Activated CD8-positive, alpha-beta T cell treated with anti-CD3 and anti-CD28 coated beads for 36 hours (primary cell): Measurements from ENCODE around the gene SENP5. TPM values are rescaled to one million over a fixed set of nuclear protein-coding genes. Genes with fewer than 3 reads are reported as not detected.

Experiments
- ATAC-seq: fragments of 200-7000 bp; cut with Tn5 transposase; one replicate; pipeline ENCODE4 v1.10.0; 2021; ENCODE audit warnings: mild to moderate bottlenecking, moderate library complexity
- CTCF ChIA-PET: fragments of 350-600 bp; sonication (Branson Sonifier 250); formaldehyde crosslinking; loops from one replicate; lab custom pipeline; 2021; ENCODE audit warnings: antibody characterized with exemption; lab: Charles Lee
- POLR2A ChIA-PET: fragments of 350-600 bp; sonication (Branson Sonifier 250); formaldehyde crosslinking; loops from one replicate; lab custom pipeline; 2021; ENCODE audit warnings: antibody characterized with exemption; lab: Charles Lee
- DNase-seq: peaks from one replicate; pipeline ENCODE4 v3.0.0-alpha.2; 2020
- H3K27ac Mint-ChIP-seq: one replicate; pipeline ENCODE4 v1.8.0; 2021; ENCODE audit warnings: mild to moderate bottlenecking, mixed read lengths
- H3K27me3 Mint-ChIP-seq: one replicate; pipeline ENCODE4 v1.8.0; 2021; ENCODE audit warnings: mixed read lengths
- H3K36me3 Mint-ChIP-seq: one replicate; pipeline ENCODE4 v1.8.0; 2021; ENCODE audit warnings: low read depth, mixed read lengths
- H3K4me1 Mint-ChIP-seq: one replicate; pipeline ENCODE4 v1.8.0; 2021; ENCODE audit warnings: low read depth, mixed read lengths
- H3K4me3 Mint-ChIP-seq: one replicate; pipeline ENCODE4 v1.8.0; 2021; ENCODE audit warnings: mild to moderate bottlenecking, moderate library complexity, mixed read lengths
- H3K9me3 Mint-ChIP-seq: one replicate; pipeline ENCODE4 v1.8.0; 2021; ENCODE audit warnings: mixed read lengths
- intact Hi-C: fragments of 100-400 bp; cut with micrococcal nuclease; formaldehyde crosslinking; loops from one replicate; pipeline ENCODE4 v1.10.0; 2022
- total RNA-seq, 2 experiments: library from RNA; stranded (reverse); gene quantifications; one replicate each; pipeline ENCODE4 v1.2.3, GENCODE V29; 2021
- TF ChIP-seq, protein P1 (sequence below): fragments of 200-600 bp; IDR thresholded peaks from one replicate; pipeline ENCODE4 v1.8.0; 2022; ENCODE audit warnings: antibody characterized with exemption, mild to moderate bottlenecking

The SENP5 gene
- total RNA-seq, 2 experiments from 2014 or later: 28.0 to 32.5 TPM

DNA sequence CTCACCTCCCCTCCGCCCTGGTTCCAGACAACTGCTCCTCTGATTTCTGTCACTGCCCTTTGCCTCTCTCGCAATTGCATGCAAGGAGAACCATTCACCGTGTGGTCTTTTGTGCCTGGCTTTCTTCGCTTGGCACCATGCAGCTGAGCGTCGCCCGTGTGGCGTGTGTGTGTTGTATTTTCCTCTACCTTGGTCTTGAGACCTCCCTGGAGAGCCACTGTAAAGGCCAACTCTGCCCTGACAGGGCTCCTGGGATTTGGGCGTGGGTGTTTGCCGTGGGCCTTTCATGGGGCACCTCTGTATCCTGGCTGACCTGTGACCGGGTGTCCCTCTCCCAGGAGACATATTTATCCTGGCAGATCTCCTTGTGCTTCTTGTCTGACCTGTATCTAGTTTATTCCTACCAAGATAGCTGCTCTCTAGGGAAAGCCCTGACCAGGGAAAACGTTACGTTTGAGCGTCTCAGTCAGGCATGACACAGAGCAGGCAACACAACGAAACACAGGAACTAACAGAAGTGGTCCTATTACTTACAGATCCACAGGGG lies 102.9 kb downstream of the SENP5 start:
- peaks cover 7% of the 10 kb centered on the region for H3K4me1 Mint-ChIP-seq
- no peaks in the 10 kb centered on the region for H3K36me3 Mint-ChIP-seq
- ChIA-PET POLR2A (interaction anchor here (0.6 to 2.4 kb wide), 3 partner anchors 12 to 30 kb away, joined by 3 to 14 read pairs (median 3); partner anchors contain the start of gene NCBP2), CTCF (interaction anchor here (1.0 to 2.6 kb wide), 8 partner anchors 8 to 217 kb away, joined by 3 to 27 read pairs (median 4); partner anchors contain the start of gene MELTF)
- ATAC-seq (no peak), DNase-seq (no peak)
- peak overlapping the region; percentile 65 for H3K4me3 Mint-ChIP-seq
- H3K27ac Mint-ChIP-seq: peak overlapping the region; percentile 60
- TF ChIP-seq, protein P1, sequence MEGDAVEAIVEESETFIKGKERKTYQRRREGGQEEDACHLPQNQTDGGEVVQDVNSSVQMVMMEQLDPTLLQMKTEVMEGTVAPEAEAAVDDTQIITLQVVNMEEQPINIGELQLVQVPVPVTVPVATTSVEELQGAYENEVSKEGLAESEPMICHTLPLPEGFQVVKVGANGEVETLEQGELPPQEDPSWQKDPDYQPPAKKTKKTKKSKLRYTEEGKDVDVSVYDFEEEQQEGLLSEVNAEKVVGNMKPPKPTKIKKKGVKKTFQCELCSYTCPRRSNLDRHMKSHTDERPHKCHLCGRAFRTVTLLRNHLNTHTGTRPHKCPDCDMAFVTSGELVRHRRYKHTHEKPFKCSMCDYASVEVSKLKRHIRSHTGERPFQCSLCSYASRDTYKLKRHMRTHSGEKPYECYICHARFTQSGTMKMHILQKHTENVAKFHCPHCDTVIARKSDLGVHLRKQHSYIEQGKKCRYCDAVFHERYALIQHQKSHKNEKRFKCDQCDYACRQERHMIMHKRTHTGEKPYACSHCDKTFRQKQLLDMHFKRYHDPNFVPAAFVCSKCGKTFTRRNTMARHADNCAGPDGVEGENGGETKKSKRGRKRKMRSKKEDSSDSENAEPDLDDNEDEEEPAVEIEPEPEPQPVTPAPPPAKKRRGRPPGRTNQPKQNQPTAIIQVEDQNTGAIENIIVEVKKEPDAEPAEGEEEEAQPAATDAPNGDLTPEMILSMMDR: no peak
- H3K9me3 Mint-ChIP-seq: no peaks in the 10 kb centered on the region
- intact Hi-C loops: no loop called here
- peaks cover 13% of the 10 kb centered on the region for H3K27me3 Mint-ChIP-seq

DNA sequence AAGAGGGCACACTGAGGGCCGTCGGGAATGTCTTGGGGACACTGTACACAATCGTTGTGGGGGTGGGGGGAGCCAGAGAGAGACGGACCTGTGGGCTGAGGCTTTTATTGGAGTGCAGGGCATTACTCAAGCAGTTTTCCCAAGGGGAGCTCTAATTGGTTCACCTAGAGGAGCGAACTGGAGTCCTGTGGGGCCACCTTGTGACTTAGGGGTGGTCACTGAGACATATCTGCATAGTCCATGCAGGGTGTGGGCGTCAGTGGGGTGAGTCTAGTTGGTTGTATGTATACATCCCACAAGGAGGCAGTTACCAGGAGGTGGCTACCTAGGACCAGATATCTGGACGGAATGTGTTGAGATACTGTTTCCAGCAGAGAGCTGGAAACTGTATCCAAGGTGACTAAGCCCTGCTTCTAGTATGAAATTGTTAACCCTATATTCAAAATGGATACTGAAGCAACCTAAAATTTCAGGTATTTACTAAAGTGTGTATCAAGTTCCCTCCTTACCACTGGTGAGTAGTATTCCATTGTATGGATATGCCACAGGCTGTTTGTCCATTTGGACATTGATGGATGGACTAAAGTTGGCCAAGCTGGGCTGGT lies 103.5 kb downstream of the SENP5 start:
- H3K9me3 Mint-ChIP-seq: no peaks in the 10 kb centered on the region
- POLR2A ChIA-PET: interaction anchor here (0.6 to 2.4 kb wide), 3 partner anchors 11 to 31 kb away, joined by 3 to 14 read pairs (median 3); partner anchors contain the start of gene NCBP2
- peaks cover 13% of the 10 kb centered on the region for H3K27me3 Mint-ChIP-seq
- no peak overlapping the region for H3K4me3 Mint-ChIP-seq
- no peak overlapping the region for H3K27ac Mint-ChIP-seq
- peaks cover 7% of the 10 kb centered on the region for H3K4me1 Mint-ChIP-seq
- CTCF ChIA-PET: interaction anchor here (1.2 to 2.6 kb wide), 3 partner anchors 27 to 135 kb away, joined by 3 to 27 read pairs (median 4); partner anchors contain the start of gene MELTF
- ATAC-seq (no peak), DNase-seq (no peak)
- TF ChIP-seq, protein P1: no peak
- intact Hi-C loops: no loop called here
- no peaks in the 10 kb centered on the region for H3K36me3 Mint-ChIP-seq

- Mint-ChIP-seq H3K4me3 (no peak overlapping the region), H3K9me3 (no peaks in the 10 kb centered on the region), H3K4me1 (peaks cover 3% of the 10 kb centered on the region), H3K27me3 (peaks cover 9% of the 10 kb centered on the region), H3K27ac (no peak overlapping the region), H3K36me3 (no peaks in the 10 kb centered on the region)
- POLR2A ChIA-PET: no interaction called here
- CTCF ChIA-PET: no interaction called here
- intact Hi-C loops: no loop called here
- no peak for DNase-seq
- ATAC-seq: no peak
- TF ChIP-seq, protein P1: no peak
Observed at GRCh38 chr3:196974661-196975060, 106.9 kb downstream of the SENP5 start.

GRCh38 chr3:196975349-196975748 lies 107.6 kb downstream of the SENP5 start:
- CTCF ChIA-PET: interaction anchor here (1.9 kb wide), 1 partner anchor 138 kb away, joined by 7 read pairs; no protein-coding TSS in a partner anchor
- POLR2A ChIA-PET: no interaction called here

More at GRCh38 chr3:196975349-196975748, 107.6 kb downstream of the SENP5 start:
- intact Hi-C loops: no loop called here
- H3K9me3 Mint-ChIP-seq: no peaks in the 10 kb centered on the region
- DNase-seq (no peak), ATAC-seq (no peak)
- H3K4me1 Mint-ChIP-seq: peaks cover 2% of the 10 kb centered on the region
- no peak overlapping the region for H3K4me3 Mint-ChIP-seq
- no peaks in the 10 kb centered on the region for H3K36me3 Mint-ChIP-seq
- H3K27me3 Mint-ChIP-seq: peaks cover 7% of the 10 kb centered on the region
- H3K27ac Mint-ChIP-seq: no peak overlapping the region
- TF ChIP-seq, protein P1: no peak
